Body of pancreas (tissue), 4 donors: ENCODE measurements around the gene PARS2.

Experiments used
- POLR2A ChIP-seq, 3 donors: fragments of 450-650 bp; IDR thresholded peaks; one replicate each; pipeline ENCODE4 v1.6.1; 2016; ENCODE audit warnings: antibody characterized with exemption in 3 of 3, mild to moderate bottlenecking in 2 of 3
- TF ChIP-seq, protein P1 (sequence below), 7 experiments: fragments of 450-650 bp in 4 of 7; fragments of 200-600 bp in 3 of 7; sonication (generic) in 3 of 7; IDR thresholded peaks; one replicate each; pipeline ENCODE4 v1.5.1; 2016 to 2019; ENCODE audit warnings: antibody characterized with exemption in 7 of 7

DNA sequence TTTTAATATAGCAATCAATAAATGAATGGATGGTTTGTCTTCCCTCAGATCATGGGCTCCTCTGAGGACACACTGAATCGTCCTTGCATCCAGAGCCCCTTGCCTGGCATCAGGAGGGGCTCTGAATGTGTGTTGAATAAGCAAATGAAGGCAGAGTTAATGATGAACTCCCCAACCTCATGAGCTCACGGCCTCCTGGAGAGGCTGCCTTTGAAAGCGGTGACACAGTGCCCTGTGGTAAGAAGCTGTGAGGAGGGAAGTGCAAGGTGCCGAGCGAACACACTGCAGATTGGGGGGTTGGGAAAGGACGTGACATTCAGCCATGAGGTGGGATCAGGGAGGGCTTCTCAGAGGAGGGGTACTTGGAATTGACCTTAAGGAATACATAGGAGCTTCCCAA is 3.2 kb upstream of the PARS2 start:
- TF ChIP-seq, protein P1, sequence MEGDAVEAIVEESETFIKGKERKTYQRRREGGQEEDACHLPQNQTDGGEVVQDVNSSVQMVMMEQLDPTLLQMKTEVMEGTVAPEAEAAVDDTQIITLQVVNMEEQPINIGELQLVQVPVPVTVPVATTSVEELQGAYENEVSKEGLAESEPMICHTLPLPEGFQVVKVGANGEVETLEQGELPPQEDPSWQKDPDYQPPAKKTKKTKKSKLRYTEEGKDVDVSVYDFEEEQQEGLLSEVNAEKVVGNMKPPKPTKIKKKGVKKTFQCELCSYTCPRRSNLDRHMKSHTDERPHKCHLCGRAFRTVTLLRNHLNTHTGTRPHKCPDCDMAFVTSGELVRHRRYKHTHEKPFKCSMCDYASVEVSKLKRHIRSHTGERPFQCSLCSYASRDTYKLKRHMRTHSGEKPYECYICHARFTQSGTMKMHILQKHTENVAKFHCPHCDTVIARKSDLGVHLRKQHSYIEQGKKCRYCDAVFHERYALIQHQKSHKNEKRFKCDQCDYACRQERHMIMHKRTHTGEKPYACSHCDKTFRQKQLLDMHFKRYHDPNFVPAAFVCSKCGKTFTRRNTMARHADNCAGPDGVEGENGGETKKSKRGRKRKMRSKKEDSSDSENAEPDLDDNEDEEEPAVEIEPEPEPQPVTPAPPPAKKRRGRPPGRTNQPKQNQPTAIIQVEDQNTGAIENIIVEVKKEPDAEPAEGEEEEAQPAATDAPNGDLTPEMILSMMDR (IDR thresholded peaks at IDR 0.05), result no peak
- TF ChIP-seq POLR2A (IDR thresholded peaks at IDR 0.05), result no peak
